Caco-2 (cell line): ENCODE measurements around the gene IL1RAPL1. TPM values are rescaled to one million over a fixed set of nuclear protein-coding genes. Genes with fewer than 3 reads are reported as not detected.

ENCODE experiments used
- BruUV-seq: library from RNA; stranded (reverse); fragments of 400-500 nt; replicated peaks from 2 replicates; lab custom pipeline; 2021; lab: Mats Ljungman, UMichigan
- CTCF ChIA-PET: fragments of 300-600 bp; sonication (Branson Sonifier 250); formaldehyde crosslinking; loops from one replicate; lab custom pipeline; 2022; ENCODE audit warnings: antibody characterized with exemption; lab: Charles Lee
- POLR2A ChIA-PET: fragments of 300-600 bp; sonication (Branson Sonifier 250); formaldehyde crosslinking; loops from one replicate; lab custom pipeline; 2022; ENCODE audit warnings: antibody characterized with exemption; lab: Charles Lee
- DNase-seq, 2 experiments: peaks; one replicate each; pipeline versions ENCODE4 v3.0.0 to v3.0.0-alpha.2; 2020 to 2022
- H3K27me3 ChIP-seq: replicated peaks from 2 replicates; pipeline ENCODE4 v1.6.0; 2011; ENCODE audit warnings: low read length; ENCODE audit not compliant: control insufficient read depth, insufficient read depth
- H3K36me3 ChIP-seq: 2 replicates; pipeline ENCODE4 v1.5.1; 2011; ENCODE audit warnings: low read length; ENCODE audit not compliant: control insufficient read depth, insufficient read depth
- H3K4me1 ChIP-seq: fragments of 250-450 bp; sonication (Bioruptor Pico); 2 replicates; pipeline ENCODE4 v1.5.1; 2020; ENCODE audit warnings: mild to moderate bottlenecking
- H3K4me3 ChIP-seq: 2 replicates; pipeline ENCODE4 v1.5.1; 2011; ENCODE audit warnings: low read depth, mild to moderate bottlenecking, control low read depth, low read length
- H3K9me3 ChIP-seq: fragments of 250-450 bp; sonication (Bioruptor Pico); 2 replicates; pipeline ENCODE4 v1.5.1; 2020; ENCODE audit warnings: mild to moderate bottlenecking, moderate library complexity
- H3K27ac Mint-ChIP-seq: one replicate; pipeline ENCODE4 v1.8.0; 2022; ENCODE audit warnings: mixed read lengths; ENCODE audit not compliant: unreplicated experiment
- H3K27me3 Mint-ChIP-seq: one replicate; pipeline ENCODE4 v1.8.0; 2022; ENCODE audit warnings: mixed read lengths; ENCODE audit not compliant: insufficient read depth, unreplicated experiment
- H3K36me3 Mint-ChIP-seq: one replicate; pipeline ENCODE4 v1.8.0; 2022; ENCODE audit warnings: mild to moderate bottlenecking, mixed read lengths; ENCODE audit not compliant: insufficient read depth, unreplicated experiment
- H3K4me1 Mint-ChIP-seq: one replicate; pipeline ENCODE4 v1.8.0; 2022; ENCODE audit warnings: low read depth, mixed read lengths; ENCODE audit not compliant: unreplicated experiment
- H3K4me3 Mint-ChIP-seq: one replicate; pipeline ENCODE4 v1.8.0; 2022; ENCODE audit warnings: mild to moderate bottlenecking, moderate library complexity, mixed read lengths; ENCODE audit not compliant: unreplicated experiment
- H3K9me3 Mint-ChIP-seq: one replicate; pipeline ENCODE4 v1.8.0; 2022; ENCODE audit warnings: mixed read lengths; ENCODE audit not compliant: unreplicated experiment
- CTCF ChIP-seq, 2 experiments: fragments of 200-600 bp in 1 of 2; IDR thresholded peaks; 1 replicate in 1 of 2; 2 replicates in 1 of 2; pipeline versions ENCODE4 v1.5.1 to v1.8.0; 2011 to 2022; ENCODE audit warnings: antibody characterized with exemption in 1 of 2, control low read depth in 1 of 2, inconsistent platforms in 1 of 2, low read depth in 1 of 2, low read length in 1 of 2, mild to moderate bottlenecking in 1 of 2, moderate library complexity in 1 of 2; ENCODE audit not compliant: insufficient read depth in 1 of 2, severe bottlenecking in 1 of 2, unreplicated experiment in 1 of 2
- intact Hi-C: fragments of 100-400 bp; cut with micrococcal nuclease; formaldehyde crosslinking; loops from one replicate; pipeline ENCODE4 v1.10.0; 2022; ENCODE audit not compliant: unreplicated experiment
- total RNA-seq: library from RNA; stranded (reverse); gene quantifications from 2 replicates; pipeline ENCODE4 v1.2.3, GENCODE V29; 2022

The IL1RAPL1 gene
- total RNA-seq, 1 experiment from 2014 or later = not detected

GRCh38 chrX:29561417-29561816 lies 974.2 kb downstream of the IL1RAPL1 start:
- no peaks in the 10 kb centered on the region for H3K4me1 ChIP-seq
- Mint-ChIP-seq H3K4me3 (no peak overlapping the region), H3K27ac (no peak overlapping the region), H3K36me3 (no peaks in the 10 kb centered on the region), H3K9me3 (peaks cover 9% of the 10 kb centered on the region), H3K4me1 (no peaks in the 10 kb centered on the region), H3K27me3 (no peaks in the 10 kb centered on the region)
- H3K27me3 ChIP-seq = no peaks in the 10 kb centered on the region
- no peak for TF ChIP-seq CTCF (IDR thresholded peaks at IDR 0.05; ENCODE audit: insufficient read depth in 1 of 2, low read depth in 1 of 2, low read length in 1 of 2, severe bottlenecking in 1 of 2, unreplicated experiment in 1 of 2)
- intact Hi-C loops = no loop called here
- H3K4me3 ChIP-seq = no peak overlapping the region
- DNase-seq = no peak
- H3K9me3 ChIP-seq = no peaks in the 10 kb centered on the region
- ChIA-PET POLR2A (no interaction called here), CTCF (no interaction called here)
- no TSS peak for BruUV-seq
- H3K36me3 ChIP-seq = no peaks in the 10 kb centered on the region

- H3K4me3 ChIP-seq = no peak overlapping the region
- intact Hi-C loops = no loop called here
- no peak for DNase-seq
- Mint-ChIP-seq H3K9me3 (no peaks in the 10 kb centered on the region), H3K36me3 (no peaks in the 10 kb centered on the region), H3K4me3 (no peak overlapping the region), H3K4me1 (no peaks in the 10 kb centered on the region), H3K27me3 (no peaks in the 10 kb centered on the region), H3K27ac (no peak overlapping the region)
- H3K27me3 ChIP-seq = no peaks in the 10 kb centered on the region
- ChIA-PET CTCF (no interaction called here), POLR2A (no interaction called here)
- no peak for TF ChIP-seq CTCF (IDR thresholded peaks at IDR 0.05; ENCODE audit: insufficient read depth in 1 of 2, low read depth in 1 of 2, low read length in 1 of 2, severe bottlenecking in 1 of 2, unreplicated experiment in 1 of 2)
- no peaks in the 10 kb centered on the region for H3K4me1 ChIP-seq
- no peaks in the 10 kb centered on the region for H3K36me3 ChIP-seq
- BruUV-seq = no TSS peak
- no peaks in the 10 kb centered on the region for H3K9me3 ChIP-seq
Measured at GRCh38 chrX:29580560-29580959, 993.3 kb downstream of the IL1RAPL1 start.

GRCh38 chrX:29581223-29581622 lies 994.0 kb downstream of the IL1RAPL1 start:
- intact Hi-C loops = no loop called here
- ChIA-PET CTCF (no interaction called here), POLR2A (no interaction called here)

More at GRCh38 chrX:29581223-29581622, 994.0 kb downstream of the IL1RAPL1 start:
- BruUV-seq = no TSS peak
- no peaks in the 10 kb centered on the region for H3K27me3 ChIP-seq
- H3K36me3 ChIP-seq = no peaks in the 10 kb centered on the region
- no peak for DNase-seq
- Mint-ChIP-seq H3K4me3 (no peak overlapping the region), H3K9me3 (no peaks in the 10 kb centered on the region), H3K36me3 (no peaks in the 10 kb centered on the region), H3K4me1 (no peaks in the 10 kb centered on the region), H3K27ac (no peak overlapping the region), H3K27me3 (no peaks in the 10 kb centered on the region)
- H3K4me3 ChIP-seq = no peak overlapping the region
- H3K9me3 ChIP-seq = no peaks in the 10 kb centered on the region
- H3K4me1 ChIP-seq = no peaks in the 10 kb centered on the region
- TF ChIP-seq CTCF (IDR thresholded peaks at IDR 0.05; ENCODE audit: insufficient read depth in 1 of 2, low read depth in 1 of 2, low read length in 1 of 2, severe bottlenecking in 1 of 2, unreplicated experiment in 1 of 2) = no peak
